Left hindlimb (tissue), 1 donor: Measurements from ENCODE around the gene DCP1B.

Experiments
- DNase-seq: peaks from one replicate; pipeline ENCODE4 v3.0.0-alpha.2; 2018

DCP1B gene

DNA sequence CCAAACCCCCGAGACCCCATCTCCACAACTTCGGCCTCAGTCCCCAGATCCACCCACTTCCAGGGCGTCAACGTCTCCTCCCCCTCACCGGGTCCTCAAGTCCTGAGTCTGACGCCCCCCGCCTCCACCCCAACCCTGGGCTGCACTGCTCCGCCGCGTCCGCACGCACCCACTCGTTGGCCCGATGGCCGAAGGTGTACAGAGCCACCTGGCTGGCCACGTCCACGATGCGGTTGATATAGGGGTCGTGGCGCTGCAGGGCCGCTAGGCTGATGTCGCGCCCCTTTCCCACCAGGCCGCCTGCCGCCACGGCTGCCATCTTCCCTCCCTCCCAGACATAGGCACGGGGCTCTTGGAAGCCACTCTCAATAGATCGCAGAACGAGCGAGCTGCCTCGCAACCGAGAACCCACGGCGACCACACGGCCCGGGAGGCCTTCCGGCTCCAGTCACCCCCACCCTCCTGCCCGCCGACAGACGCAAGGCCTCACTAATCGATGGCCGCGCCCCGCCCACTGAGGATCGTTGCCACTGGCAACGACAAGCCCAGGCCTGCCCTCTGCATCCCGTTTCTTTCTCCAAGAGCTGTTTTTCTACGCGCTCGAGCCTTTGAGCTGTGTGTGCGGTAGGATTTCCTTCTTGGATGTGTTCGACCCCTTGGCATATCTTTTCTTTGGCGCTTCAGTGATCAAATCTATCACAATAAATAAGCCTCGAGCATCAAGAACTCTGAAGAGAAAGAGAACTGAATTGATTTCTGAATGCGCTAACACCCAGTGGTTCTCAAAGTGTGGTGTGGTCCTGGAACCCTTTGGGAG, at the start of gene DCP1B:
TSS of gene DCP1B (minus strand) at position 345 of the 817 bp plus-strand sequence. CDS start at position 319, 26 bp downstream.
- DNase-seq: peak; percentile 98

DNA sequence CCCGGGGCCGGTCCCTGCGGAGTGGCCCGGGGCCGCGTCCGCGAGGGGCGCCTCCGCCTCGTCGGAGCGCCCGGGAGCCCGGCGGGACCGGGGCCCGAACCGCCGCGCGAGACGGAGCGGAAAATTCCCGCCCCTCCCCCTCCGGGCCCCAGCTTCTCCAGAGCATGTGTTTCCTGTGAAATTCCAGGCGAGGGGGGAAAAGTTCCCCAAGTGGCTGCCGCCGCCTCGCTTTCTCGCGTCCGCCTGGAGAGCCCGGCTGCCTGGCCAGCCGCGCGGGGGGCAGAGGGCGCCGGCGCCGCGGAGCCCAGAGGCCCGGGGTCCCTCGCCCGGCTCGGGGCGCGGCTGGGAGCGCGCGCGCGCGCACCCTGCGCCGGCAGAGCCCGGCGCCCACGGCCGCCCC, 49.4 kb upstream of the DCP1B start:
- DNase-seq: no peak

DNA sequence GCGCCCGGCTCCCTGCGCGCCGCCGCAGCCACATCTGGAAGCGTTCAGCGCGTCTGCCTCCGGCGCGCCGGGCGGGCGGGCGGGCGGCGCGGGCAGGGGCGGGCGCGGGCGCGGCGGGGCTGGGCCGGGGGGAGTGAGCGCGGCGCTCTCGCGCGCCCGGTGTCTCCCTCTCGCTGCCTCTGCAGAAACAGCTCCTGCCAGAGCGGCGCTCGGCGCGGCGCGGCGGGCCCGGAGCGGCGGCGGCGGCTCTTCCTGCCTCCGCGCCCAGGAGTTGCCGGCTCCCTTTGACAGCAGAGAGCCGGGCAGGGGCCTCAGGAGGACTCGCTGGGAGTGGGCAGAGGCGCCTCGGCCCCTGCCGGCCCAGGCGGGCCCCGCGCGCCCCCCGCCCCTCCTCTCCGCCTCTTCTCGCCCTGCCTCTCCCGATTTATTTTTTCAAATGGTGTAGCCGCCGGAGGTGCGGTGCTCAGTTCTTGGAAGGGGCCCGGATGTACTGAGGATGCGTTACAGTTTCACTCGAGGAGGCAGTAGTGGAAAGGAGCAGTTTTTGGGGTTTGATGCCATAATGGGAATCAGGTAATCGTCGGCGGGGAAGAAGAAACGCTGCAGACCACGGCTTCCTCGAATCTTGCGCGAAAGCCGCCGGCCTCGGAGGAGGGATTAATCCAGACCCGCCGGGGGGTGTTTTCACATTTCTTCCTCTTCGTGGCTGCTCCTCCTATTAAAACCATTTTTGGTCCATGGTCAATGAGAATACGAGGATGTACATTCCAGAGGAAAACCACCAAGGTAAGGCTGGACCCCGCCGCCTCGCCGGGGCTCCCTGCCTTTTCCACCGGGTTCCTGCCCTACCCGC, 48.8 kb upstream of the DCP1B start, which contains the start of gene CACNA1C:
TSS of gene CACNA1C (plus strand) at position 162 of the 853 bp plus-strand sequence. CDS start at position 738, 576 bp downstream.
- peak; percentile 84 for DNase-seq

DNA sequence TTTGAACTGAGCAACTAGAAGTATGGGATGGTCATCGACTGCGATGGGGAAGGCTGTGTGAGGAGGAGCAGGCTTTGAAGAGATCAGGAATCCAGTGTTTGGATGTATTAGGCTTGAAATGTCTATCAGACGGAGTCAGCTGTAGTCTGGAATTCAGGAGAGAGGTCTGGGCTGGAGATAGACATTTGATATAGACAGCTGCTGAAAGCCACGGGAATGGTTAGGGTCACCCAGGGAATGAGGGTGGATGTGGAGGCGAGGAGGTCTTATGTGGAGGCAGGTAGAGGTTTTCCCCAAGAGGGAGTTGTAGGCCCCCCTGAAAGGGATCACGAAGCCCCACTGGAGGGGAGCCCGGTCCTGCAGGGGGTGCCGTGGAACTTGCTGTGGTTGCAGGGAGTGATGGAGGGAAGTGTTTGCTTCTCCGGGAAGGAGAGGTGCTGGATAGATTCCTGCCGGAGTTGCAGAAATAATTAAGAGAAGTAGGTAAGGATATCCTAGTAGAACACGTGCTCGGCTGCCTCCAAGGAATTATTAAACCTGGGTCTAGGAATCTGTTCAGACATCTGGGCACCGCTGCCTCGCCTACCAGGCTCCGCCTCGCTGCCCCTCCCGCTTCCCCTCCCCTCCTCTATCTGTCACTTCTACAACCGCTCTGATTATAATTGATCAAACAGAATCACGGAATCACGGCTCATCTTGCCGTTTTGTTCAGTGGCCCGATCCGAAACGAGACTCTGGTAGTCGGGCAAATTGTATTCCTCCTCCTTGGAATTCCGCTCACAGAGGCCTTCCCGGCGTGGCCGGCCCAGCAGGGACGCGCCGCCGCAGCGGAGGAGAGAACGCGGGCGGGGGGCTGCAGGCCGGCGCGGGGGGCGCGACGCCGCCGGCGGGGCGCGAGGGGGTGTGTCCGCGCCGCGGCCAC, 47.7 kb upstream of the DCP1B start:
- peak; percentile 50 for DNase-seq

DNA sequence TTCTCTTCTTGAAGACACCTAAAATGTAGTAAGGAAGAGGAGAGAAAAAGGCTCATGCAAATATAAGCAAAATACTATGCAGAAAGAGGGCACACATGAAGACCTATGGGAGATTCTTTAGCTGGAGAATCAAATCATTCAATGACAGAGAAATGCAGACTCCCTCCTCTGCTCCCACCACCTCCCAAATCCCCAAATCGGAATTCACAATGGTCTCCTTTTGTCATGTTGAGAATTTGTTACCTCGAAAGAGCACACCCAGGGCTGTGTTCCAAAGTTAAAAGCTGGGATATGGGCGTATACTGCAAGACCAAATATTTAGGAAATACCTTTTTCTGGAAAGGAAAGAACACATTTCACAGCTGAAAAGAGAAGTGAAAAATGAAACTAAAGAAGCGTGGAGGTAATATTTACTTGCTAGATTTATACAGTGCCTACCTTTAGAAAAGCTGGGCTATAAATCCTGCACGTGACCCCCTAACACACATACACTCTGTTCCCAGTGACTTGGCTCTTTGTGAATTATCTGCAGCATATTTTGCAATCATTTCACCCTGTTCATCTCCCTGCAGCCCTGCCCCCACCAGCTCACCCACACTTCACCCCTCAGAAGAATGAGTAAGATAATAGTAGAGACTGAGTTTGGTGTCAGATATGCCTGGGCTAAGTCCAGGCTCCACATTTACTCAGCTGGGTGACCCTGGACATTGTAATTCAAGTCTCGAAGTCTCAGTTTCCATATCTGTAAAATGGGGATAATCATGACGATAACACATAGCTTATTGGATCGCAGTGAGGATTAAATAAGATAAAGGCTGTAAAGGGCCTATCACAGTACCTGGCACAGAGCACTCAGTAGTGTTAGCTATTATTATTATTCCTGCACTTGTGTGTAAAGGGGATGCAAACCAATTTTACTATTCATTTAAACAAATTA, 45.6 kb upstream of the DCP1B start:
- DNase-seq: no peak

DNA sequence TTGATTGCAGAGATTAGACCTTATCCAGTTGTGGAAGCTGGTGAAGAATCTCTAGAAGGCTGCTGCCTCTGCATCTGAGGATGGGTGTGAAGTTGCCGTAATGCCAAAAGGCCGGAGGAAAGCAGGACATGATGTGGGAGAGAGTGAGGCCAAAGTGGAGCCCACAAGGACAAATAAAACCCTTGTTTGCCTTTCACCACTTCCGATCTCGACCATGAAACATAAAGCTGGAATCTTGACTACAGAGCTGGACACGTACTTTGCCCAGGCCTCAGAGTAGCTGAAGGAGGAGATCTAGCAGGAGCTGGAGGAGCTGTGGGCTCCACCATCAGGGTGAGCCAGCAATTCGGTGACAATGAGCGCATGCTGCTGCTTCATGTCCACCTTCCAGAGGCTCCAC, 43.5 kb upstream of the DCP1B start:
- DNase-seq: no peak

DNA sequence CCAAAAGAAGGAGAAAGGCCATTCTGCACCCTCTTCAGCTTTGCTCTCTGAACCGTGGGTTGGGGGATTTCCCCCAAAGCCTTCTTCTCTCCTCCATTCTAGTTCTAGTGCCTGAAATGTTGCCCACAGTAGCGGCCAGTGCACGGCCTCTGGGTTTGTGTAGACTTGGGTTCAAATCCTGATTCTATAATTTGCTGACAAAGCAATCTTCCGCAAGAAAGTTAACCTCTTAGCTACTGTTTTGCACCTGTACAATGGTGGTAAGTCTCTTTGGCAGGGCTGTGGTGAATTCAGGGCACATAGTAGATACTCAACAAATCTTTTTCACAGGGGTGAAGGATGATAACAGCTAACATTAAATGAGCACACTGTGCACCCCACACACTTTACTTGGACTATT, 42.7 kb upstream of the DCP1B start:
- DNase-seq: no peak

DNA sequence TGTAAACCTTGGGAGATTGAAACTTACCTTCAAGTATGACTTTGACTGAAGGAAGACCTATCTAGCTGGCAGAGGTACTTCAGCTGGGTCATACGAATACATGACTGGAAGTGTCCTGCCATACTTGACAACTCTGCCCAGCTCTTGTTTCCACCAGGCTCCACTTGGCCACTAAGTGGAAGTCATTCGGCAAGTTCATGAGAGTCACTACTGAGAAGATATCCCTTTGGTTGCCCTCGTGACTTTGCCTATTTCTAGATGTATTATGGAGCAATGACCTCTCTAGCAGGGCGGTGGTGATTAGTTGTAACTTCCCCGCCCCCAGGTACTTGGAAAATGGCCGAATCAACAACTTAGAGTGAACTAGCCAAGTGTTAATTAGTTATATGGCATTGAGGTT, 39.9 kb upstream of the DCP1B start:
- DNase-seq: no peak

DNA sequence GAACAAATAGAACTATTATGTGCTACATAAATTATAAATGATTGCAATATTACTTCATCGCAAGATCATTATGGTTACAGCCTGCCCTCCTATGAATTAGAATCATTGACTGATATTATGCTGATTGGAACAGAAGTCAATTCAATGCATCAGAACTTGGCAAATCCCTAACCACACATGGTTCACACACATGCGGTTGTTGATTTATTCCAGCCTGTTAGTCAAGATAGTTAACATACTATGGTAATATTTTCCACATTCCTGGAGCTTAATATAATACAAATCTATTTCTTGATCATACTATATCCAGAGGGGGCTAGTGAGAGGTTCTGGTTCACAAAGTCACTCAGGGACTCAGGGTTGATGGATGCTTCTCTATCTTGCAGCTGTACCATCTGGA, 38.8 kb upstream of the DCP1B start:
- no peak for DNase-seq

DNA sequence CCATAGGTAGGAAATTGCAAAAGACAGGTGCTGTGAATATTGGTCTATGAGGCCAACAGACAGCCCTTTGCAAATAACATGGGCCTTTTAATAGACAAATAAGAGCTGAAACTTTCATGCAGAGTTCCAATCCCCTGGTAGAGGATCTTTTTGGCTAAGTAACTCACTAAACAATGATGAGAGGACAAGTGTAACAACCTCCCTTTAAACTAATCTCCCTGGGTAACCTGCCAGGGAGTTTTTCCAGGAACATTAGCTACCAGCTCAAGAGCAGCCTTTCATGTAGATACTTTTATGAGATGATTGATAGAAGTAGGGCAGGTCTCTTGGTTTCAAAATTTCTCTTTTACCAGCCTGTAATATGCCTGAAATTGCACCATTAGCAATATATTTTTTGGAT, 34.8 kb upstream of the DCP1B start:
- DNase-seq: no peak

DNA sequence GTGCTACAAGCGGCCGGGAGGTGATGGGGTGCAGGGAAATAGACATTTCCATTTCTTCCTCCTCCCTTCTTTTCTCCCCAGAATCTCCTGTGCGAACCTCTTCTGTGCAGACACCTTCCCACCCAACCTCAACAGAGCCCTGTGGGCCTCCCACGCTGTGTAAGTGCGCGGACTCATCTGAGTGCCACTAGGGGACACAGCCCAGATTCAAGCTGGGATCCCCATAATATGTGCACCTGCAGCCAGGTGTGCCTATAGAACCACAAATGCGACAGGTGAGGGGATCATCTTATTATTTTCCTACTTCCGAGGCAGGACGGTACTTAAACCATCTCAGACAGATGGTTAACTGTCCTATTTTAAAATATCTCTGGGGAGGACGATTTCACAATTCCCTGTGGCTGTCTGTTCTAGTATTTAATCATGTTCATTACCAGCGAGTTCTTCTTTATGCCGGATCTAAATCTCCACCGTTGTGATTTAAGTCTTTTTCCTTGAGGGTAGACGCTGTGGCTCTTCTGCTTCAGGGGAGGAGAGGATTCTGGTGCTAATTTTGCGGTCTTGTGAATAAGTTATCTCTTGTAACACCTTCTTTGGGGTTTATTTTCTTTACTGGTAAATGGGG, 31.3 kb upstream of the DCP1B start:
- no peak for DNase-seq

DNA sequence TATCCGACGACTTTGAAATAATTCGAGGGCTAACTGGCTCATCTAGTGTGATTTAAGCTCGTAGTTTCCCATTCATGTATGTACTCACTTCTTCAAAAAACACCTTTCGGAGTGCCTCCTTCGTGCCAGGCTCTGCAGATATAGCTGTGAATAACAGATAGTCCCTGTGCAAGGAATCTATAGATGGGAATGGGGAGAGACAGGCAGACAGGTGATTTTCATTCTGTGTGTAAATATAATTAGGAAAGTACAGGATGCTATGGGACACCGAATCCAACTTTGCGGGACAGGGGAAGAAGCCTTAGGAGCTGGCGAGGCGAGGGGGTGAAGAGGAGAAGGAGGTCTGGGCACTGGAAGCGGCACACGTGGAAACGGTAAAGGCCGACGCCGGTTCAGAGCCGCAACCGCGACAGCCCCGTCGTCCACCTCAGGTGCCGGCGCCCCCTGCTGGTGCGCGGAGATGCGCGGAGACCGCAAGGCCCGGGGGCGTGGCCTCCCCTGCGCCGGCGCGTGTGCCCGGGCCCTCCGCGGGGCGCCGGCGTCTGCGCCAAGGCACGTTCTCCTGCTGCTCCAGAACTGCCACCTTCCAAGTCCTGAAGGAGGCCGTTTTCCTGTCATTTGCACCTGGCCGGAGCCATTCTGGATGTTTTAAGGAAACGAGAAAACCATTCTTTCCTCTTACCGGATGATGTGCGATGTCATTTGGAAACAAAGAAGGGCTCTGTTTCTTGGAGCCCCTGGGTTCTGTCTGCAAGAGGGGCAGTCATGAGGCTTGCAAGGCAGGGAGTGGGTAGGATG, 30.6 kb upstream of the DCP1B start:
- DNase-seq: peak; percentile 85

DNA sequence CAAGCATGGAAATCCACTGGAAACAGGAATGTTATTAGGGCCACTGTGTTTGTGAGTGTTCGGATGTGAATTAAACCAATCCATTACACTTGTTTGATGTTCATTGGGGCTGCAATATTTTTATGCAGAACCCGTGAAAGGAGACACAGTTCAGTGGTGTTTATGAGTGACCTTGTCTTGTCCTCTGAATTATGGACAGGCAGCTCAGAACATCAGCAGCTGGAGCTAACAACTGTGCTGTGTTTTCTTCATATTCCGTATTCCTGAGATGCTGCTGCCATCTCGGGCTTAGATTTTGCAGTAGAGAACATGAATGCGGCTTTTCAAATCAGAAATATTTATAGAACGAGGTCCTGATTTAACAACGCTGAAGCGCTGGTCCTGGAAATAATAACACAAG, 28.2 kb upstream of the DCP1B start:
- no peak for DNase-seq

DNA sequence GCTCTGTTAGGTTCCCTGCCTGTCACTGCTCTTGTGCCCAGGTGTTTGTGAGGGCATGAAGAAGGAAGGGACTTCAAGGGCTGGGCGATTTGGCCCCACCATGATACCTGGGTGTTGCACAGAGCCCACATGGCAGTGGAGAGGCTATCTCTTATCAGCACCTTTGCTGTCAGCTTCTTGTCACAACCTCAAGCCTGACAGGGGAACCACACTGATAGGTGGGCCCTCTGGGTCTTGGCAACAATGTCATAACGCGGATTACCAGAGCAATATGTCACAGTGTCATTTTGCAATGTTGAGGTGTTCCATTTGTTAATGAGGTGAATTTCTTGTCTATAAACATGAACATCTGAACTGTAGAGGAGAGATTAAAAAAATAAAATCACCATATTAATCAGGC, 25.6 kb upstream of the DCP1B start:
- no peak for DNase-seq

DNA sequence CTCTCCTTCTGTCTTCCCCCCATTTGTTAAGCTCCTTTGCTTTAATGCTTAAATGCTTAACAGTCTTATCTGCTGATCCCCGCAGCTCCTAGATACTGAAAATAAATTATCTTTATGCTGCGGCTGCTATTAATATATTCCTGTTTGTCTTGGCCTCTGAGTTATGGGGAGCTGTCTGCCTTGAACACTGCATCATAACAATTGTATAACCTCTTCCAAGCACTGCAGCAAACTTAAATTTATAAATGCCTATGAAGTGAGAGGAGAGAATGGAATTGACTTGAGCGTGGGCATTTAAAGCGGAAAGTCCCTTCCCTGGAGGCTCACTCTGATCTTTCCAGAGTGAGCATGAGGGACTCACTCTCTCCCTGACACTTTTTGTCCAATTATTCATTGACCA, 23.1 kb upstream of the DCP1B start:
- no peak for DNase-seq

DNA sequence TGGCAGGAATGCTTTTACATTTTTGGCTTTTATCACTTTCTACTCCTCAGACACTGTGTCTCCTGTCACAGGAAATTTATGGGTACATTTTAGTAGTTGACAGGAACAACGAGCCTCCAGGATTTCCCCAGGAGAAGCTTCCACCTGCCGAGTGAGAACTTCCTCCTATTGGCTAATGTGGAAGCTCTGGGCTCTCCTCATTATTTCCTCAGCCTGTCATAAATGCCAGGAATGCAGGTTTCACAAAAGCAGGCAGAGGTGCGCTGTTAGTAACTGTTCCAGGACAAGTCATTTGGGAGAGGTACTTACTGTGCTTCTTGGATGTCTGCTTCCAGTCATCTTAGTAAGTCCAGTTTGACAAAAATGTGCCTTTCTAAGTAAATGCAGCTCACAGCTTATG, 19.1 kb upstream of the DCP1B start:
- DNase-seq: no peak

DNA sequence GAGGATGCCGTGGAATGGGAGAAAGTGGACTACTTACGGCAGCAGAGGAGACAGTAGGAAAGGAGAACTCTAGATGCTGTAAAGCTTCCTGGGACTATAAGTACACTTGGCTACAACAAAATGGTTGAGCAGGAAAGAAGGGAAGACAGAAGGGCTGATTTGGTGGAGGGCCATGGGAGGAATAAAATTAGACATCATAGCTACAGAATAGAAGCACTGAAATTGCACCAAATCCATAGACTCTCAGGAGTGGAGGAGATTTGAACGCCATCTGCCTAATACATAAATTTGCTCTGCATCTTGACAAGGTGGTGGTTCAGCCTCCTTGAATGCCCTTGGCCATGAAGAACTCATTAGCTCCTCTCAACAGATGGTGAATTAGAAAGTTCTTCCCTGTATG, 16.3 kb upstream of the DCP1B start:
- no peak for DNase-seq

DNA sequence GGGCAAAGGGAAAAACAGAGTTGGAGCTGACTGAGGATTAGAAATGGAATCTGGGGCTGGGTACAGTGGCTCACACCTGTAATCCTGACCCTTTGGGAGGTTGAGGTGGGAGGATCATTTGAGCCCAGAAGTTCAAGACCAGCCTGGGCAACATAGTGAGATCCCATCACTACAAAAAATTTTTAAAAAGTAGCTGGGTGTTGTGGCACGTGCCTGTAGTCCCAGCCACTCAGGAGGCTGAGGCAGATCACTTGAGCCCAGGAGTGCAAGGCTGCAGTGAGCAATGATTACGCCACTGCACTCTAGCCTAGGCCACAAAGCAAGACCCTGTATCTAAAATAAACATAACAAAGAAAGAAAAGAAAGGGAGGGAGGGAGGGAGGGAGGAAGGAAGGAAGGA, 14.9 kb upstream of the DCP1B start:
- no peak for DNase-seq

DNA sequence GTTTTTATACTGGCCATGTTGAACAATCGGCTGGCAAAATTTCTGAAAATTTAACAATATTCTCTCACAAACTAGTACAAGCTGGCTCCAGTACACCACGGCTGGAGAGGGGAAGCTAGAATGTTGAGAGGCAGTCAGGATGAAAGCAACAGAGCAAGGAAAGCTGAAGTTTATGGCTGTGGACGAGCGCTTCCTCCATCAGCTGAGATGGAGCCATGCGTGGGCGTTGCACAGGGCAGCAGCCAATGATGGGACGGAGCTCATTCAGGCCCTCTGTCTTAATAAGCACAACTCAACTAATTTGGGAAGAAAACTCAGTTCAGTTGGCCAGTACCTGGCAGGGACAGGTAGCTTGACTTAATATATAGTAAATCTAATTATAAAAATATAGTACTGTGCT, 14.1 kb upstream of the DCP1B start:
- DNase-seq: no peak
